ENCODE data around the gene AFG3L2.

AFG3L2 gene

DNA sequence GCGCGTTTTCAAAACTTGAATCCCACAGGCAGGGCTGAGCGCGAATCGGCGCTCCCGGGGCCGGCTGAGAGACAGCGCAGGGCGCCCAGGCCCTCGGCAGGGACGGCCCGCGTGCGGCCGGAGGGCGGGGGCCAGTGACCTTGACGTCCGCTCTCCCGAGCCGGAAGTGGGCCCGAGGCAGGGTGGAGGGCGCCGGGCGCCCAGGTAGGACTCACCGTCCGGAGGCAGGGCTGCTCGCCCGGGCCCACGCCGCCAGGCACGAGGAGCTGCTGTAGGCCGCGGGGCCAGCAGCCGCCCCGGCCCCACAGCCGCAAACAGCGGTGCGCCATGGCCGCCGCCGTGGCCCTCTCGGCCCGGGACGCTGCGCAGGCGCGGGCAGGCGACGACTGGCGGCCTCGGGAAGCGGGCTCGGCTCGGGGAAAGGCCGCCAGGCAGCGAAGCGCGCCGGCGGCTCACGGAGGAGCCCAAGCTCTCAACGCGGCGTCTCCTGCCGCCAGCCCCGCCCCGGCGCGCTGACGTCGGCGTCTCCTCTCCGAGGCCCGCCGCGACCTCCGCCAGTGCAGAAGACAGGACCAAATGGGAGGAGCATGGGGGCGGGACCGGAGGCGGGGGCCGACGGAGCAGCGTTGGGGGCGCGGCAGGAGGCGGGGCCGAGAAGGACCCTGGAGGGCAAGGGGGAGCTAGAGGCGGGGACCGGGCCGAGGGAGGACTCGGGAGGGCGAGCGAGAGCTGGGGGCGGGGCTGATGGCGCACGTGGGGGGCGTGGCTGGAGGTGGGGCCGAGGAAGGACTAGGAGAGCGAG, at the start of gene AFG3L2:
TSS of gene AFG3L2 (minus strand) at position 474 of the 802 bp plus-strand sequence. CDS start at position 329, 145 bp downstream.
- H3K36me3 ChIP-seq (ENCODE audit: control insufficient read depth, insufficient read depth, low read length), result no peaks in the 10 kb centered on the region
- peak within 1 kb of the TSS; percentile 92 for H3K9ac ChIP-seq
- H3K79me2 ChIP-seq, result peaks cover 25% of the 10 kb centered on the region
- H3K4me2 ChIP-seq (ENCODE audit: low read length), result peak within 1 kb of the TSS; percentile 98
- H3K27me3 ChIP-seq (ENCODE audit: control insufficient read depth, insufficient read depth, low read length), result no peaks in the 10 kb centered on the region
- TF ChIP-seq, protein P1, sequence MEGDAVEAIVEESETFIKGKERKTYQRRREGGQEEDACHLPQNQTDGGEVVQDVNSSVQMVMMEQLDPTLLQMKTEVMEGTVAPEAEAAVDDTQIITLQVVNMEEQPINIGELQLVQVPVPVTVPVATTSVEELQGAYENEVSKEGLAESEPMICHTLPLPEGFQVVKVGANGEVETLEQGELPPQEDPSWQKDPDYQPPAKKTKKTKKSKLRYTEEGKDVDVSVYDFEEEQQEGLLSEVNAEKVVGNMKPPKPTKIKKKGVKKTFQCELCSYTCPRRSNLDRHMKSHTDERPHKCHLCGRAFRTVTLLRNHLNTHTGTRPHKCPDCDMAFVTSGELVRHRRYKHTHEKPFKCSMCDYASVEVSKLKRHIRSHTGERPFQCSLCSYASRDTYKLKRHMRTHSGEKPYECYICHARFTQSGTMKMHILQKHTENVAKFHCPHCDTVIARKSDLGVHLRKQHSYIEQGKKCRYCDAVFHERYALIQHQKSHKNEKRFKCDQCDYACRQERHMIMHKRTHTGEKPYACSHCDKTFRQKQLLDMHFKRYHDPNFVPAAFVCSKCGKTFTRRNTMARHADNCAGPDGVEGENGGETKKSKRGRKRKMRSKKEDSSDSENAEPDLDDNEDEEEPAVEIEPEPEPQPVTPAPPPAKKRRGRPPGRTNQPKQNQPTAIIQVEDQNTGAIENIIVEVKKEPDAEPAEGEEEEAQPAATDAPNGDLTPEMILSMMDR (IDR thresholded peaks at IDR 0.05), result no peak
- H3K9me3 ChIP-seq (ENCODE audit: control insufficient read depth, low read length), result no peaks in the 10 kb centered on the region
- H3K27ac ChIP-seq, result peak within 1 kb of the TSS; percentile 98
- H3K4me1 ChIP-seq, result peaks cover 16% of the 10 kb centered on the region
- peak within 1 kb of the TSS; percentile 85 for H2AFZ ChIP-seq
- peak within 1 kb of the TSS; percentile 99 for H3K4me3 ChIP-seq (ENCODE audit: low read depth, low read length)

DNA sequence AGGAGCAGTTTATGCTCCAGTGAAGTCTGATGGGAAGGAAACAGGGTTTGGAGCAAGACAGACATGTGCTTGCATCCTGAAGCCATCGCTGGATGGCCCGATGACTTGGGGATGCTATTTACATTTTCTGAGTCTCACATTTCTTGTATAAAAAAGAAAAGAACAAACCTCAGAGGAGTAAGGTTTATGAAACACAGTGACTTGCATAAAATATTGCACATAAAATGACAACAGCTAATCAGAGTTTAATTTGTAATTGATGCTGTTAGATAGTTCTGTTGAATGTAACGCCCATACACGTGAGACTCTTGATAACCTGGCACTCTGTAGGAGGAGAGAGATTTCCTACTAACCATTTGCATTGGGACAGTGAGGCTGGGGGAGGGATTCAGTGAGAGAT, 47.2 kb upstream of the AFG3L2 start:
- Histone ChIP-seq H3K9me3 (ENCODE audit: control insufficient read depth, low read length) (no peaks in the 10 kb centered on the region), H2AFZ (no peak overlapping the region), H3K79me2 (no peaks in the 10 kb centered on the region), H3K27ac (no peak overlapping the region), H3K27me3 (ENCODE audit: control insufficient read depth, insufficient read depth, low read length) (no peaks in the 10 kb centered on the region), H3K4me2 (ENCODE audit: low read length) (no peak overlapping the region), H3K9ac (no peak overlapping the region), H3K4me3 (ENCODE audit: low read depth, low read length) (no peak overlapping the region), H3K36me3 (ENCODE audit: control insufficient read depth, insufficient read depth, low read length) (no peaks in the 10 kb centered on the region), H3K4me1 (no peaks in the 10 kb centered on the region)
- TF ChIP-seq, protein P1 (IDR thresholded peaks at IDR 0.05), result no peak

DNA sequence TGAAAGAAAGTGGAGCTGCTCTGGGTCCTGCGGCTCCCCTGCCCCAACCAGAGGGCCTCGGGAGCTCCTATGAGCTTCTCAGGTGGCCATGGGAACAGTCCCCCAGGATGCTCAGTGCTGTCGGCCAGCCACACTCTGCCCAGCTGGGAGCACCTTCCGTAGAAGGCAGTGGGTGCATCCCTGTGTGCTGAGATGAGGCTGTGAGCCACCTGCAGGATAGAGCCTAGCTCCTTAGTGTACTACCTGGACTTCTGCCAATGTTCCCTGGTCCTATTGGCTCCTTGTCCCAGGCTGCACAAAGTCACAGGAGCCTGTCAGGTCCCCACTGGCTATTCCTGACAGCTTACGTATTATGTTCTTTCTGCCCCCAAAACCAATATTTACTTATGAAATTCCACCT, 46.8 kb upstream of the AFG3L2 start:
- Histone ChIP-seq H2AFZ (no peak overlapping the region), H3K4me2 (ENCODE audit: low read length) (no peak overlapping the region), H3K4me3 (ENCODE audit: low read depth, low read length) (no peak overlapping the region), H3K4me1 (no peaks in the 10 kb centered on the region), H3K79me2 (no peaks in the 10 kb centered on the region), H3K27me3 (ENCODE audit: control insufficient read depth, insufficient read depth, low read length) (no peaks in the 10 kb centered on the region), H3K9ac (no peak overlapping the region), H3K36me3 (ENCODE audit: control insufficient read depth, insufficient read depth, low read length) (no peaks in the 10 kb centered on the region), H3K9me3 (ENCODE audit: control insufficient read depth, low read length) (no peaks in the 10 kb centered on the region), H3K27ac (no peak overlapping the region)
- TF ChIP-seq, protein P1 (IDR thresholded peaks at IDR 0.05), result no peak

DNA sequence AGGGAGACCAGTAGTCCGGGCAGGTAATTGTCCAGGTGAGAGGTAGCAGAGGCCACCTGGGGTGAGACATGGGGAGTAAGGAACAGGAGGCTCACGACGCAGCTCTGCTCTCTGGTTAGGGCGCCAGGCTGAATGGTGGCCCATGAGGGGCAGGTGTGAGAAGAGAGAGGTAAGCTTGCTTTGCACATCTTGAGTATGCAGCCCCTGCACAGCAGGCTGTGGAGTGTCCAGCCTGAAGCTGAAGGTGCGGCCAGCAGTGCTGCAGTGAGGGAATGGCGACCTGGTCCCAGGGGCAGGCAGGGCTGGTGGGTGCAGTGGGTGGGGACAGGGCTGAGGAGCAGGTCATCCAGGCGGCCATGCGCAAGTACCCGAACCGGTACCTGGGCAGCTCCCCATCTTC, 46.4 kb upstream of the AFG3L2 start:
- Histone ChIP-seq H3K4me3 (ENCODE audit: low read depth, low read length) (no peak overlapping the region), H3K4me2 (ENCODE audit: low read length) (no peak overlapping the region), H3K4me1 (no peaks in the 10 kb centered on the region), H2AFZ (no peak overlapping the region), H3K9me3 (ENCODE audit: control insufficient read depth, low read length) (no peaks in the 10 kb centered on the region), H3K9ac (no peak overlapping the region), H3K79me2 (no peaks in the 10 kb centered on the region), H3K27ac (no peak overlapping the region), H3K36me3 (ENCODE audit: control insufficient read depth, insufficient read depth, low read length) (no peaks in the 10 kb centered on the region), H3K27me3 (ENCODE audit: control insufficient read depth, insufficient read depth, low read length) (no peaks in the 10 kb centered on the region)
- TF ChIP-seq, protein P1 (IDR thresholded peaks at IDR 0.05), result no peak

DNA sequence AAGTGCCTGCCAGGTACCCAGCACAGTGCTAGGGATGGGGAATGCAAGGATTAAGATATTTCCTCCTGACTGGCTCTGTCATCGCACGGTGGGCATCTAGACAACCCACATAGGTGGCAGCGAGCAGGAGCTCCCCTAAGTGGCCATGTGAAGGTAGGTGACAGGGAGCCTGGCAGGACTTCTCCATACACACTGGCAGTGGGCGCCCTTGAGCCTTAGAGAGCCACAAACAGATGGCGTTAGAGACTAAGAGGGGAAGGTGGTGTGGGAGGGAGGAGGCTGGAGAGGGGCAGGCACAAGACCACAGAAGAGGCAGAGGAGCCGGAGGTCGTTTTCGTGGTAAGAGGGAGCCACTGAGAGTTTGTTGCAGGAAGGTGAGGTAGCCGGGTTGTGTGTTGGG, 45.9 kb upstream of the AFG3L2 start:
- TF ChIP-seq, protein P1 (IDR thresholded peaks at IDR 0.05), result no peak

More for the DNA sequence above, 45.9 kb upstream of the AFG3L2 start:
- no peaks in the 10 kb centered on the region for H3K79me2 ChIP-seq
- no peak overlapping the region for H3K9ac ChIP-seq
- no peak overlapping the region for H3K4me3 ChIP-seq (ENCODE audit: low read depth, low read length)
- no peaks in the 10 kb centered on the region for H3K27me3 ChIP-seq (ENCODE audit: control insufficient read depth, insufficient read depth, low read length)
- no peaks in the 10 kb centered on the region for H3K4me1 ChIP-seq
- no peak overlapping the region for H3K27ac ChIP-seq
- H3K4me2 ChIP-seq (ENCODE audit: low read length), result no peak overlapping the region
- H3K36me3 ChIP-seq (ENCODE audit: control insufficient read depth, insufficient read depth, low read length), result no peaks in the 10 kb centered on the region
- H3K9me3 ChIP-seq (ENCODE audit: control insufficient read depth, low read length), result no peaks in the 10 kb centered on the region
- no peak overlapping the region for H2AFZ ChIP-seq

All from parathyroid adenoma (tissue), 2 donors.